Measurements from ENCODE around the gene GPR62.
"Not testable (repeated sequence)": the region's sequence is repeated elsewhere in the genome, so short reads cannot be mapped to it uniquely, and the experiment has no call there.

GPR62 gene, protein sequence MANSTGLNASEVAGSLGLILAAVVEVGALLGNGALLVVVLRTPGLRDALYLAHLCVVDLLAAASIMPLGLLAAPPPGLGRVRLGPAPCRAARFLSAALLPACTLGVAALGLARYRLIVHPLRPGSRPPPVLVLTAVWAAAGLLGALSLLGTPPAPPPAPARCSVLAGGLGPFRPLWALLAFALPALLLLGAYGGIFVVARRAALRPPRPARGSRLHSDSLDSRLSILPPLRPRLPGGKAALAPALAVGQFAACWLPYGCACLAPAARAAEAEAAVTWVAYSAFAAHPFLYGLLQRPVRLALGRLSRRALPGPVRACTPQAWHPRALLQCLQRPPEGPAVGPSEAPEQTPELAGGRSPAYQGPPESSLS

DNA sequence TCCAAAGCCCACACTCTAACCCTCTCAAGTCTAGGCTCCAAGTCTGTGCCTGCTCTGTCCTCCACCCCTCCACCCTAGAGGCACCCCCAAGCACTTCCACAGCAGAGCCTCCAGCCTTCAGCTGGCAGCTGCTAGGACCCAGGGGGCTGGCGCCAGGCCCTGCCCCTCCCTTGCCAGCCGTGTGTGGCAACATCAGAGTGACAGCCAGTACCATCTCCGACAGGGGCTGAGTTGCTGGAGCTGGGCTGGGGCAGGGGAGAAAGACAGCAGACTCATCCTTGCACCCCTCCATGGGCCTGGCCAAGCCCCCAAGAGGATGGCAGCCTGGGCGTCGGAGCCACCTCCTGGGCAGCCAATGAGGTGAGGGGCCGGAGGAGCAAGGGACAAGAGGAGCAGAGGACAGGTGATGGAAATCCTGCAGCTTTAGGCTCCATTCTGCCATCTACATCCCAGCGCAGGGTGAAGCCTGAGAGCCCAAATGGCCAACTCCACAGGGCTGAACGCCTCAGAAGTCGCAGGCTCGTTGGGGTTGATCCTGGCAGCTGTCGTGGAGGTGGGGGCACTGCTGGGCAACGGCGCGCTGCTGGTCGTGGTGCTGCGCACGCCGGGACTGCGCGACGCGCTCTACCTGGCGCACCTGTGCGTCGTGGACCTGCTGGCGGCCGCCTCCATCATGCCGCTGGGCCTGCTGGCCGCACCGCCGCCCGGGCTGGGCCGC is at the start of gene GPR62:
Gene GPR62 (plus strand): TSS at position 207 of the 718 bp plus-strand sequence. CDS start 272 bp downstream, at position 479.
- no peak within 1 kb of the TSS for H3K4me3 ChIP-seq (ENCODE audit: low read depth, low read length)
- TF ChIP-seq, protein P1, sequence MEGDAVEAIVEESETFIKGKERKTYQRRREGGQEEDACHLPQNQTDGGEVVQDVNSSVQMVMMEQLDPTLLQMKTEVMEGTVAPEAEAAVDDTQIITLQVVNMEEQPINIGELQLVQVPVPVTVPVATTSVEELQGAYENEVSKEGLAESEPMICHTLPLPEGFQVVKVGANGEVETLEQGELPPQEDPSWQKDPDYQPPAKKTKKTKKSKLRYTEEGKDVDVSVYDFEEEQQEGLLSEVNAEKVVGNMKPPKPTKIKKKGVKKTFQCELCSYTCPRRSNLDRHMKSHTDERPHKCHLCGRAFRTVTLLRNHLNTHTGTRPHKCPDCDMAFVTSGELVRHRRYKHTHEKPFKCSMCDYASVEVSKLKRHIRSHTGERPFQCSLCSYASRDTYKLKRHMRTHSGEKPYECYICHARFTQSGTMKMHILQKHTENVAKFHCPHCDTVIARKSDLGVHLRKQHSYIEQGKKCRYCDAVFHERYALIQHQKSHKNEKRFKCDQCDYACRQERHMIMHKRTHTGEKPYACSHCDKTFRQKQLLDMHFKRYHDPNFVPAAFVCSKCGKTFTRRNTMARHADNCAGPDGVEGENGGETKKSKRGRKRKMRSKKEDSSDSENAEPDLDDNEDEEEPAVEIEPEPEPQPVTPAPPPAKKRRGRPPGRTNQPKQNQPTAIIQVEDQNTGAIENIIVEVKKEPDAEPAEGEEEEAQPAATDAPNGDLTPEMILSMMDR (IDR thresholded peaks at IDR 0.05; ENCODE audit: borderline replicate concordance, insufficient read depth, low read depth, low read length): no peak

DNA sequence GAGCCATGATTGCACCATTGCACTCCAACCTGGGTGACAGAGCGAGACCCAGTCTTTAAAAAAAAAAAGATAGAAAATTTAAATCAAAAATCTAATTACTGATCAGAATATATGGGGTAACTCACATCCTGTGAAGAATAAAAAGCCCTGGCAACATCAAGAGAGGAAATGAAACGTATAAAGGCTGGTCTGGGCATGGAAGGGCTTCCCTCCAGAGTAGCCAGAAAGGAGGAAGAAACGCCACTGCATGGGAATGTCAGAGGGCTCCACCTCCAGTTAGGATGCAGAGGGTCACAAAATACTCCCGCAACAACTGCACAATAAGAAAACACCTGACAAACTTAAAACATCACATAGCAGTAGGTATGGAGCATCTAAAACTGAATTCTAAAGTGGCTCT is 47.2 kb upstream of the GPR62 start:
- H3K4me3 ChIP-seq (ENCODE audit: low read depth, low read length): no peak overlapping the region
- TF ChIP-seq, protein P1 (IDR thresholded peaks at IDR 0.05; ENCODE audit: borderline replicate concordance, insufficient read depth, low read depth, low read length): no peak

DNA sequence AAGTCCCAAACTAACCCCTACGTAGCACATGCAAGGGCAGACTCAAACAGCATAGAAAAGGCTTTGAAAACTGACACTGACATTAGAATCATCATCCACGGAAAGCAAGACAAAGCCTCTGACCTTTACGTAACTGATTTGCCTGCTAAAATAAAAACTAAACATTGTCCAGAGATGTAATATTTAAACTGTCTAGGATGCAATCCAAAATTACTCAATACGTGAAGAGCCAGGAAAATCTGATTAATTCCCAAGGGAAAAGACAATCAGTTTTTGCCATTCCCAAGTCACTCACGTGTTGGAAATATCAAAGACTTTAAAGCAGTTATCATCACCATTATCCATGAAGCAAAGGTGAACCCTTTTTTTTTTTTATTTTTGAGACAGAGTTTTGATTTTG is 38.8 kb upstream of the GPR62 start:
- TF ChIP-seq, protein P1 (IDR thresholded peaks at IDR 0.05; ENCODE audit: borderline replicate concordance, insufficient read depth, low read depth, low read length): no peak
- no peak overlapping the region for H3K4me3 ChIP-seq (ENCODE audit: low read depth, low read length)

DNA sequence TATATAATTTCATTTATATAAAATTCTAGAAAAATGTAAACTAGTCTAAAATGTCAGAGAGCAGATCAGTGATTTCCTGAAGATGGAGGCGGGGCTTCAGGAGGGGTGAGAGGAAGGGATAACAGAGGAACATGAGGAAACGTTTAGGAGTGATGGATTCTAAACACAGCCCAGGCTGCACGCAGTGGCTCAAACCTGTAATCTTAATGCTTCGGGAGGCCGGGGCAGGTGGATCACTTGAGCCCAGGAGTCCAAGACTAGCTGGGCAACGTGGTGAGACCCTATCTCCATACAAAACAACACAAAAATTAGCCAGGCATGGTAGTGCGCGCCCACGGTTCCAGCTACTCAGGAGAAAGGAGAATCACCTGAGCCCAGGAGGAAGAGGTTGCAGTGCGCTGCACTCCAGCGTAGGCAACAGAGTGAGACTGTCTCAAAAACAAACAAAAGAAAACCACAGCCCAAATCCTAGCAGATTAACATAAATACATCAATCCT is 34.1 kb upstream of the GPR62 start:
- TF ChIP-seq, protein P1 (IDR thresholded peaks at IDR 0.05; ENCODE audit: borderline replicate concordance, insufficient read depth, low read depth, low read length): no peak
- H3K4me3 ChIP-seq (ENCODE audit: low read depth, low read length): no peak overlapping the region

DNA sequence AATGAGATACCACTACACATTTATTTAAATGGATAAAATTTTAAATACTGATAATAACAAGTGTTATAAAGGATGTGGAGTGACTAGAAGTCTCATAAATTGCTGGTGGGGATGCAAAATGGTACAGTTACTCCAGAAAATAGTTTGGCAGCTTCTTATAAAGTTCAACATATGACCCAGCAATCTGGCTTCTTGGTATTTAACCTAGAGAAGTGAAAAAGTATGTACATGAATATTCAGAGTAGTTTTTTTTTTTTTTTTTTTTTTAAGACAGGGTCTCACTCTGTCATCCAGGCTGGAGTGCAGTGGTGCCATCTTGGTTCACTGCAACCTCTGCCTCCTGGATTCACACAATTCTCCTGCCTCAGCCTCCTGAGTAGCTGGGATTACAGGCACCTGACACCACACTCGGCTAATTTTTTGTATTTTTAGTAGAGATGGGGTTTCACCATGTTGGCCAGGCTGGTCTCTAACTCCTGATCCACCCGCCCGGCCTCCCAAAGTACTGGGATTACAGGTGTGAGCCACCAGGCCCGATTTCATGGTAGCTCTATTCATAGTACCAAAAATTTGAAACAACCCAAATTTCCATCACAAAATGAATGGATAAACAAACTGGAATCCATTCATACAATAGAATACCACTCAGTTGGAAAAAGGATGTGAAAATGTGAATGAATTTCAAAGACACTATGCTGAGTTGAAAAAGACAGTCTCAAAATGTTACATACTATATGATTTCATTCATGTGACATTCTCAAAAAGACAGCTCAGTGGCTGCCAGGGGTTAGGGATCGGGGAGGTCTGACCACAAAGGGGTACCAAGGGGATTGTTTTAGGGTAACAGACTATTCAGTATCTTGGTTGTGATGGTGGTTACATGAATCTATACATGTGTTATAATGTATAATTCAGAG is 27.9 kb upstream of the GPR62 start:
- H3K4me3 ChIP-seq (ENCODE audit: low read depth, low read length): no peak overlapping the region
- TF ChIP-seq, protein P1 (IDR thresholded peaks at IDR 0.05; ENCODE audit: borderline replicate concordance, insufficient read depth, low read depth, low read length): no peak

DNA sequence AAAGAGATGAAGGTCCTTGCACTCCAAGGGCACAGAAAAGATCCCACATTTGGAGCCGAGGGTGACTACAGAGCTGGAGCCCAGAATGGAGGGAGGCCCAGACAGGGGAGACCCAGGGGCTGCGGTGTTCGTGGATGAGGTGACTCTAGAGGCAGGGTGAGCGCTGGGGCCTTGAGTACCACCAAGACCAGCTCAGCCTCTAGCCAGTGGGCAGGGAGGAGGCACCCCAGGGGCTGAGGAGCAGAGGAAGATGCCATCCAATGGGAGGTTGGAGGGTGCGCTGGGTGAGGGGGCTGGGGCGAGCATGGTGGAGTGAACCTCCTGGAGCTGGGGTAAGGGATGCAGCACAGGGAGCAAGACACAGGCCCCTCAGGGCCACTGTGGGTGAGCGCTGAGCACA is 26.7 kb upstream of the GPR62 start:
- H3K4me3 ChIP-seq (ENCODE audit: low read depth, low read length): no peak overlapping the region
- TF ChIP-seq, protein P1 (IDR thresholded peaks at IDR 0.05; ENCODE audit: borderline replicate concordance, insufficient read depth, low read depth, low read length): no peak

DNA sequence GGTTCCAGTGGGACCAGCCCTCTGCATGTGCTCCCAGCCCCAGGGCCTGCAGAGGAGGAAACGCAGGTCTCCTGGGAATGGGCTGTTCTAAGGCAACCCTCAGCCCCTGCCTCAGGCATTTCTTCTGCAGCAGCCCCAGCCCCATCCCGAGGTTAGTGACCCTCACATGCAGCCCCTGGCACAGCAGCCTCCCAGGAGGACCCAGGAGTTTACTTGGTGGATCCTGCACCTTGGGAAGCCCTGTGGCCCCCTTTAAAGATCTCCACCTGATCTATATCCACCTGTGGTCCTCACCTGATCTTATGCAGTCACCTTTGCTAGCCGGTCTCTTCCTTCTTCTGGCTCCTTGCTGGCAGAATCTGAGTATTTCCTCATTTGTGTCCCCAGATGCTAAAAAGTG is 26.2 kb upstream of the GPR62 start:
- not testable (repeated sequence) for H3K4me3 ChIP-seq (ENCODE audit: low read depth, low read length)
